T-cell (primary cell): ENCODE data around the gene PARM1. TPM values are rescaled to one million over a fixed set of nuclear protein-coding genes. Genes with fewer than 3 reads are reported as not detected.

Experiments
- ATAC-seq, 4 experiments: fragments of 200-7000 bp in 3 of 4; fragments of 150-1000 bp in 1 of 4; cut with Tn5 transposase; replicated peaks in 1 of 4; 1 replicate in 3 of 4; 2 replicates in 1 of 4; pipeline ENCODE4 v1.10.0; 2021; ENCODE audit warnings: moderate library complexity in 3 of 4, mild to moderate bottlenecking in 2 of 4, moderate number of reproducible peaks in 1 of 4
- CTCF ChIA-PET, 2 donors: fragments of 300-600 bp; sonication (Branson Sonifier 250); formaldehyde crosslinking; loops; one replicate each; lab custom pipeline; 2022; ENCODE audit warnings: antibody characterized with exemption in 2 of 2; lab: Charles Lee
- POLR2A ChIA-PET, 2 donors: fragments of 300-600 bp; sonication (Branson Sonifier 250); formaldehyde crosslinking; loops; one replicate each; lab custom pipeline; 2022; ENCODE audit warnings: antibody characterized with exemption in 2 of 2; lab: Charles Lee
- DNase-seq, 35 experiments: peaks; one replicate each; pipeline versions ENCODE4 v3.0.0 to v3.0.0-alpha.2; 2013 to 2023
- H3K27ac ChIP-seq: one replicate; pipeline ENCODE4 v1.5.1; 2013; ENCODE audit warnings: low read length
- H3K27me3 ChIP-seq, 2 experiments: replicated peaks in 1 of 2; 1 replicate in 1 of 2; 2 replicates in 1 of 2; pipeline versions ENCODE4 v1.6.1 to v1.7.0; 2013; ENCODE audit warnings: low read length in 1 of 2, mixed read lengths in 1 of 2; ENCODE audit not compliant: control insufficient read depth in 2 of 2, insufficient read depth in 2 of 2; ENCODE audit errors: extremely low read depth in 1 of 2
- H3K36me3 ChIP-seq, 2 donors: 1 replicate in 1 of 2; 2 replicates in 1 of 2; pipeline versions ENCODE4 v1.6.1 to v1.7.0; 2013; ENCODE audit warnings: low read length in 1 of 2; ENCODE audit not compliant: control insufficient read depth in 2 of 2, insufficient read depth in 1 of 2; ENCODE audit errors: extremely low read depth in 1 of 2
- H3K4me1 ChIP-seq, 2 experiments: 1 replicate in 1 of 2; 2 replicates in 1 of 2; pipeline versions ENCODE4 v1.6.1 to v1.7.0; 2013; ENCODE audit warnings: low read length in 2 of 2, mixed read lengths in 1 of 2; ENCODE audit not compliant: insufficient read depth in 2 of 2, control insufficient read depth in 1 of 2; ENCODE audit errors: extremely low read depth in 1 of 2
- H3K4me3 ChIP-seq, 2 donors: 1 replicate in 1 of 2; 2 replicates in 1 of 2; pipeline versions ENCODE4 v1.5.1 to v1.7.0; 2013; ENCODE audit warnings: mild to moderate bottlenecking in 2 of 2, low read length in 1 of 2, moderate library complexity in 1 of 2; ENCODE audit not compliant: control insufficient read depth in 1 of 2; ENCODE audit errors: extremely low read depth in 1 of 2
- H3K9me3 ChIP-seq: 2 replicates; pipeline ENCODE4 v1.7.0; 2013
- H3K27ac Mint-ChIP-seq, 2 donors: one replicate each; pipeline ENCODE4 v1.8.0; 2020 to 2021; ENCODE audit warnings: mild to moderate bottlenecking in 2 of 2, mixed read lengths in 2 of 2
- H3K27me3 Mint-ChIP-seq, 2 donors: one replicate each; pipeline ENCODE4 v1.8.0; 2021 to 2022; ENCODE audit warnings: mixed read lengths in 2 of 2
- H3K36me3 Mint-ChIP-seq: one replicate; pipeline ENCODE4 v1.8.0; 2021; ENCODE audit warnings: mixed read lengths
- H3K4me1 Mint-ChIP-seq, 3 donors: one replicate each; pipeline ENCODE4 v1.8.0; 2020 to 2022; ENCODE audit warnings: mixed read lengths in 3 of 3, mild to moderate bottlenecking in 1 of 3
- H3K4me3 Mint-ChIP-seq, 3 donors: one replicate each; pipeline ENCODE4 v1.8.0; 2020 to 2022; ENCODE audit warnings: mild to moderate bottlenecking in 3 of 3, mixed read lengths in 3 of 3, moderate library complexity in 3 of 3
- H3K9me3 Mint-ChIP-seq, 3 donors: one replicate each; pipeline ENCODE4 v1.8.0; 2020 to 2022; ENCODE audit warnings: mixed read lengths in 3 of 3
- WGBS: methylation state at CpG from one replicate; pipeline ENCODE4 v1.1.5; 2013; ENCODE audit warnings: missing lambda C conversion rate; ENCODE audit not compliant: insufficient coverage; 5-methylcytosine and 5-hydroxymethylcytosine counted together
- total RNA-seq, 35 experiments: library from RNA in 6 of 35; stranded (reverse) in 6 of 35; fragments of 120-200 nt in 1 of 35; gene quantifications; one replicate each; pipeline versions ENCODE4 v1.2.1 to v1.2.4 and lab custom pipeline; 2013 to 2026

PARM1 gene
- total RNA-seq, 5 donors from 2014 or later (not counting 1 experiment from before 2014, with no cell fraction given) = 0.13 to 0.38 (median 0.26) TPM

DNA sequence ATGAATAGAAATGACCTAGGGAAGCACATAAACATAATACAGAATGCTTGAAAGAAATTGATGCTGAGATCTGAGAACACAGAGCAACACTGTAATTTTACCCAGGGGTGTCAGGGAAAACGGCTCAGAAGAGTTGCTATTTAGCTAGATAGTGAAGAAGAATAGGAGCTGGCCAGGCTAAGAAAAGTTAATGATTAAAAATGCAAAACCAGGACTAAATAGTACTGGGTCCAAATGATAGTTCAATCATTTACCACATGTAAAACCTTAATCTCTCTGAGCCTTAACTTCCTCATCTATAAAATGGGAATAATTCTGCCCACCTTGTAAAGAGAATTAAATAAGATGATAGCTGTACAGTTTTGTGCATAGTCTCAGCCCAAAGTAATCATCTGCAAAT, 97.1 kb downstream of the PARM1 start:
- no peak overlapping the region for H3K4me3 Mint-ChIP-seq
- POLR2A ChIA-PET = no interaction called here

GRCh38 chr4:75030649-75031235, 97.8 kb downstream of the PARM1 start:
- no peaks in the 10 kb centered on the region for H3K4me1 ChIP-seq
- H3K36me3 Mint-ChIP-seq = no peaks in the 10 kb centered on the region
- no peaks in the 10 kb centered on the region for H3K4me1 Mint-ChIP-seq
- H3K27ac ChIP-seq = no peak overlapping the region
- no peak for ATAC-seq
- H3K9me3 ChIP-seq = no peaks in the 10 kb centered on the region
- CTCF ChIA-PET = no interaction called here
- WGBS = no CpG with 5 or more reads among the region's 3 CpGs
- H3K27me3 ChIP-seq = no peaks in the 10 kb centered on the region
- no peaks in the 10 kb centered on the region for H3K36me3 ChIP-seq
- POLR2A ChIA-PET = no interaction called here
- H3K27ac Mint-ChIP-seq = no peak overlapping the region
- H3K9me3 Mint-ChIP-seq = peaks cover 0 to 3% (median 0%) of the 10 kb centered on the region in 3 donors
- H3K4me3 ChIP-seq = no peak overlapping the region
- H3K4me3 Mint-ChIP-seq = no peak overlapping the region
- peaks cover 3 to 5% of the 10 kb centered on the region in 2 donors for H3K27me3 Mint-ChIP-seq
- peak in 1 of 35 experiments; percentile 3 for DNase-seq

More for the DNA sequence above, 97.1 kb downstream of the PARM1 start:
- H3K4me1 Mint-ChIP-seq = no peaks in the 10 kb centered on the region
- no peaks in the 10 kb centered on the region for H3K36me3 Mint-ChIP-seq
- Histone ChIP-seq H3K27ac (no peak overlapping the region), H3K4me1 (no peaks in the 10 kb centered on the region), H3K4me3 (no peak overlapping the region), H3K9me3 (no peaks in the 10 kb centered on the region), H3K27me3 (no peaks in the 10 kb centered on the region), H3K36me3 (no peaks in the 10 kb centered on the region)
- H3K27ac Mint-ChIP-seq = no peak overlapping the region
- peaks cover 4 to 5% of the 10 kb centered on the region in 2 donors for H3K27me3 Mint-ChIP-seq
- DNase-seq = no peak
- CTCF ChIA-PET = no interaction called here
- peaks cover 0 to 3% (median 0%) of the 10 kb centered on the region in 3 donors for H3K9me3 Mint-ChIP-seq
- no peak for ATAC-seq
- WGBS = no CpG with 5 or more reads among the region's 1 CpG

DNA sequence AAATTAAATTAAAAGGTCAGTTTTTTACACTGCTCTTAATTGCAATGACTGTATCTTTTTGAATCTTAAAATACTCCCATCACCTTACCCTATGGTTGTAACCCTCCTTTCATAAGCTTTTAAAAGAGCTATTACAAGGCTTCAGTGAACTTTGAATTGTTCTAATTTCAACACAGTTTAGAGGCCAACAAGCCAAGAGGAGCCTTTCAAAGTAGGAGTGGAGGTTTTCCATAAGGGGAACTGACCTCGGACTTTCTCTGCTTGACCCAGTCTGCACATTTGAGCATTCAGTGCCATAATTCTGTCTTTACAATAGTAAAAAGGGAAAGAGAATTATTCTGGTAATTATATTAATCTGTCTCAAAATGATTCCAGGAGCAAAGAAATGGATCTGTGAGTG, 98.9 kb downstream of the PARM1 start:
- ChIA-PET POLR2A (no interaction called here), CTCF (no interaction called here)
- no CpG with 5 or more reads among the region's 1 CpG for WGBS

GRCh38 chr4:75034523-75034922, 101.6 kb downstream of the PARM1 start:
- no peak overlapping the region for H3K4me3 ChIP-seq
- H3K4me1 Mint-ChIP-seq = no peaks in the 10 kb centered on the region
- peaks cover 0 to 6% (median 0%) of the 10 kb centered on the region in 3 donors for H3K9me3 Mint-ChIP-seq
- no peak for DNase-seq
- H3K4me3 Mint-ChIP-seq = no peak overlapping the region
- H3K4me1 ChIP-seq = no peaks in the 10 kb centered on the region
- no peak overlapping the region for H3K27ac Mint-ChIP-seq
- no peaks in the 10 kb centered on the region for H3K27me3 Mint-ChIP-seq
- WGBS = 68% methylated on average over 2 of the region's 3 CpGs
- no peaks in the 10 kb centered on the region for H3K36me3 ChIP-seq
- ChIA-PET CTCF (no interaction called here), POLR2A (no interaction called here)
- no peaks in the 10 kb centered on the region for H3K27me3 ChIP-seq
- no peaks in the 10 kb centered on the region for H3K36me3 Mint-ChIP-seq
- H3K9me3 ChIP-seq = no peaks in the 10 kb centered on the region
- ATAC-seq = no peak
- no peak overlapping the region for H3K27ac ChIP-seq

More for the DNA sequence above, 98.9 kb downstream of the PARM1 start:
- Histone ChIP-seq H3K27ac (no peak overlapping the region), H3K27me3 (no peaks in the 10 kb centered on the region), H3K9me3 (no peaks in the 10 kb centered on the region), H3K4me1 (no peaks in the 10 kb centered on the region), H3K36me3 (no peaks in the 10 kb centered on the region), H3K4me3 (no peak overlapping the region)
- no peaks in the 10 kb centered on the region for H3K36me3 Mint-ChIP-seq
- H3K9me3 Mint-ChIP-seq = peaks cover 0 to 3% (median 0%) of the 10 kb centered on the region in 3 donors
- no peak for ATAC-seq
- H3K27me3 Mint-ChIP-seq = peaks cover 3 to 5% of the 10 kb centered on the region in 2 donors
- H3K4me1 Mint-ChIP-seq = no peaks in the 10 kb centered on the region
- H3K27ac Mint-ChIP-seq = no peak overlapping the region
- DNase-seq = no peak
- no peak overlapping the region for H3K4me3 Mint-ChIP-seq

- no peaks in the 10 kb centered on the region for H3K27me3 Mint-ChIP-seq
- H3K27ac Mint-ChIP-seq = no peak overlapping the region
- Histone ChIP-seq H3K27me3 (no peaks in the 10 kb centered on the region), H3K9me3 (no peaks in the 10 kb centered on the region), H3K27ac (no peak overlapping the region), H3K4me1 (no peaks in the 10 kb centered on the region), H3K36me3 (no peaks in the 10 kb centered on the region), H3K4me3 (no peak overlapping the region)
- ChIA-PET CTCF (no interaction called here), POLR2A (no interaction called here)
- ATAC-seq = no peak
- no peaks in the 10 kb centered on the region for H3K36me3 Mint-ChIP-seq
- H3K4me3 Mint-ChIP-seq = no peak overlapping the region
- no peak for DNase-seq
- H3K9me3 Mint-ChIP-seq = peaks cover 0 to 11% (median 0%) of the 10 kb centered on the region in 3 donors
- WGBS = 66% methylated on average over 4 of the region's 5 CpGs
- no peaks in the 10 kb centered on the region for H3K4me1 Mint-ChIP-seq
Measured at GRCh38 chr4:75035321-75035720, 102.4 kb downstream of the PARM1 start.

- DNase-seq = no peak
- no peaks in the 10 kb centered on the region for H3K27me3 Mint-ChIP-seq
- H3K9me3 ChIP-seq = no peaks in the 10 kb centered on the region
- H3K9me3 Mint-ChIP-seq = peaks cover 0 to 15% (median 0%) of the 10 kb centered on the region in 3 donors
- no peaks in the 10 kb centered on the region for H3K27me3 ChIP-seq
- no peaks in the 10 kb centered on the region for H3K36me3 Mint-ChIP-seq
- no peaks in the 10 kb centered on the region for H3K36me3 ChIP-seq
- CTCF ChIA-PET = no interaction called here
- no peaks in the 10 kb centered on the region for H3K4me1 ChIP-seq
- H3K27ac ChIP-seq = no peak overlapping the region
- no peak overlapping the region for H3K4me3 ChIP-seq
- WGBS = no CpG with 5 or more reads among the region's 3 CpGs
- POLR2A ChIA-PET = no interaction called here
- no peak for ATAC-seq
- no peaks in the 10 kb centered on the region for H3K4me1 Mint-ChIP-seq
- H3K27ac Mint-ChIP-seq = no peak overlapping the region
- H3K4me3 Mint-ChIP-seq = no peak overlapping the region
Measured at GRCh38 chr4:75036046-75036830, 103.3 kb downstream of the PARM1 start.
